Mucosa of rectum (tissue), 2 donors: Measurements from ENCODE around the gene SUSD3.

Experiments
- H3K27ac ChIP-seq, 2 donors: one replicate each; pipeline ENCODE4 v1.7.0; 2013; ENCODE audit warnings: inconsistent platforms in 2 of 2, low read depth in 2 of 2, low read length in 2 of 2
- H3K27me3 ChIP-seq, 2 donors: one replicate each; pipeline ENCODE4 v1.7.0; 2013; ENCODE audit warnings: low read length in 2 of 2; ENCODE audit not compliant: control insufficient read depth in 2 of 2, insufficient read depth in 2 of 2
- H3K36me3 ChIP-seq, 2 donors: one replicate each; pipeline ENCODE4 v1.7.0; 2013; ENCODE audit warnings: low read length in 2 of 2; ENCODE audit not compliant: control insufficient read depth in 2 of 2, insufficient read depth in 2 of 2
- H3K4me1 ChIP-seq, 2 donors: one replicate each; pipeline ENCODE4 v1.7.0; 2013; ENCODE audit warnings: low read length in 2 of 2, mild to moderate bottlenecking in 1 of 2; ENCODE audit not compliant: control insufficient read depth in 2 of 2, insufficient read depth in 2 of 2
- H3K4me3 ChIP-seq, 2 donors: one replicate each; pipeline ENCODE4 v1.7.0; 2013; ENCODE audit warnings: low read length in 2 of 2
- H3K9ac ChIP-seq, 2 donors: one replicate each; pipeline ENCODE4 v1.7.0; 2013; ENCODE audit warnings: low read length in 2 of 2, low read depth in 1 of 2, mild to moderate bottlenecking in 1 of 2
- H3K9me3 ChIP-seq, 2 donors: one replicate each; pipeline ENCODE4 v1.7.0; 2013; ENCODE audit warnings: low read length in 2 of 2; ENCODE audit not compliant: control insufficient read depth in 2 of 2
- donor health status: healthy.
- donor health status: Normal muscosa, but diverticular disease.

The SUSD3 gene

DNA sequence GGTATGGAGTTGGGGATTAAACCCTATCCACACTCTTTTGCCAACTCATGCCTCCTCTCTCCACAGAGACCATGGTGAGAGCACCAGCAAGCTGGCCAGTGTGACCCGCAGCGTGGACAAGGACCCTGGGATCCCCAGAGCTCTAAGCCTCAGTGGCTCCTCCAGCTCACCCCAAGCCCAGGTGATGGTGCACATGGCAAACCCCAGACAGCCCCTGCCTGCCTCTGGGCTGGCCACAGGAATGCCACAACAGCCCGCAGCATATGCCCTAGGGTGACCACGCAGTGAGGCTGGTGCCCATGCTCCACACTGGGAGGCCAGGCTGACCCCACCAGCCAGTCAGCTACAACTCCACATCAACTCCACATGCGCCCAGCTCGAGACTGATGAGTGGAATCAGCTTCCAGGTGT is 26.0 kb downstream of the SUSD3 start:
- peaks cover 0 to 10% of the 10 kb centered on the region in 2 donors for H3K36me3 ChIP-seq
- H3K4me1 ChIP-seq, result peaks cover 0 to 7% of the 10 kb centered on the region in 2 donors
- no peaks in the 10 kb centered on the region for H3K27me3 ChIP-seq
- no peaks in the 10 kb centered on the region for H3K9me3 ChIP-seq
- no peak overlapping the region for H3K4me3 ChIP-seq
- H3K9ac ChIP-seq, result no peak overlapping the region
- H3K27ac ChIP-seq, result no peak overlapping the region

DNA sequence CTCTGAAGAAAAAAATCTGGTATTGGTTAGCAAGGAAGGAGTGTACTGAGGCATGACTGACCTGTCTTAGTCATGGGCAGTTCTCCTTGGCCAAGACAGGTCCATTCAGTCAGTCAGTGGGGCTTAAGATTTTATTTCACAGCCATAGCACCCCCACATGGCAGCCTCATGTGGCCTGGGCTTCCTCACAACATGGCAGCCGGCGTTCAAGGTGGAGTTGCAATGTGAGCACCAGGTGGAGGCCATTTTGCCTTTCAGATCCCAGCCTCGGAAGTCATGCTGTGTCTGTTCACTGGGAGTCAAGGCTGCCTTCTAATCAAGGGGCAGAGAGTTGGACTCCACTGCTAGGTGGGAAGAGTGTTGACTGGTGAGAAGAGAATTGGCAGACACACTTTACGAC is 27.2 kb downstream of the SUSD3 start:
- peaks cover 0 to 7% of the 10 kb centered on the region in 2 donors for H3K4me1 ChIP-seq
- H3K27me3 ChIP-seq, result no peaks in the 10 kb centered on the region
- H3K36me3 ChIP-seq, result peaks cover 0 to 10% of the 10 kb centered on the region in 2 donors
- no peaks in the 10 kb centered on the region for H3K9me3 ChIP-seq
- no peak overlapping the region for H3K27ac ChIP-seq
- H3K9ac ChIP-seq, result no peak overlapping the region
- no peak overlapping the region for H3K4me3 ChIP-seq

DNA sequence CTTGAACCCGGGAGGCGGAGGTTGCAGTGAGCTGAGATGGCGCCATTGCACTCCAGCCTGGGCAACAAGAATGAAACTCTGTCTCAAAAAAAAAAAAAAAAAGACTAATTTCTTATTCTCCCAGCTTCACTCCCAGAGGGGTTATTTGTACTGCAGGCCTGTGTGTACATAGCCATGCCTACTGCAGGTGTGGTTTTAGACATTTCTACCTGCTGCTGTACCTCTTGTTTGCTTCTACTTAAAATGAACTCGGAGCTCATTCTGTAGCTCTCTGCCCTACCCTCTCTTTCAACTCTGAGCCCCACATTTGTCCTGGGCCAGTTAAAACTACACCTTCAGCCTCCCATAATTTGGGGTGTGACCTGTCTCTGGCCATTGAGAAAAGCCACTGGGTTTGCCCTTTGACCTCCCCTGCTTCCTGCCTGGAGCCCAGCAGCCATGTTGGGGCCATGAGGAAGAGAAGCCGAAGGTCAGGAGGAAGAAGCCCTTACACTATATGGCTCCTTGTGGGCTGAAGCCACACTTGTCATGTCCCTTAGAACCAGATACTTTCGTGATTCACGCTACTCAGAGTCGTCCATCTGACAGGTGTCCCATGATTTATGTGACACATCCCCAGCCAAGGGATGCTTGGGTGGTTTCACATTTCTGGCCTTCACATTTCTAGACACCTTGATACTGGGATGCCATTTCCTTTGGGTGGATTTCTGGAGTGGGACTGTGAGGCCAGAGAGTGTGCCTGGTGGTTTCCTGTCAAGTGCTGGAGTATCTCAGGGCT is 28.1 kb downstream of the SUSD3 start:
- Histone ChIP-seq H3K4me3 (no peak overlapping the region), H3K27me3 (no peaks in the 10 kb centered on the region), H3K9me3 (no peaks in the 10 kb centered on the region), H3K36me3 (peaks cover 0 to 8% of the 10 kb centered on the region in 2 donors), H3K9ac (no peak overlapping the region), H3K4me1 (peaks cover 0 to 7% of the 10 kb centered on the region in 2 donors), H3K27ac (peak overlapping the region; percentile 52 to 55)

DNA sequence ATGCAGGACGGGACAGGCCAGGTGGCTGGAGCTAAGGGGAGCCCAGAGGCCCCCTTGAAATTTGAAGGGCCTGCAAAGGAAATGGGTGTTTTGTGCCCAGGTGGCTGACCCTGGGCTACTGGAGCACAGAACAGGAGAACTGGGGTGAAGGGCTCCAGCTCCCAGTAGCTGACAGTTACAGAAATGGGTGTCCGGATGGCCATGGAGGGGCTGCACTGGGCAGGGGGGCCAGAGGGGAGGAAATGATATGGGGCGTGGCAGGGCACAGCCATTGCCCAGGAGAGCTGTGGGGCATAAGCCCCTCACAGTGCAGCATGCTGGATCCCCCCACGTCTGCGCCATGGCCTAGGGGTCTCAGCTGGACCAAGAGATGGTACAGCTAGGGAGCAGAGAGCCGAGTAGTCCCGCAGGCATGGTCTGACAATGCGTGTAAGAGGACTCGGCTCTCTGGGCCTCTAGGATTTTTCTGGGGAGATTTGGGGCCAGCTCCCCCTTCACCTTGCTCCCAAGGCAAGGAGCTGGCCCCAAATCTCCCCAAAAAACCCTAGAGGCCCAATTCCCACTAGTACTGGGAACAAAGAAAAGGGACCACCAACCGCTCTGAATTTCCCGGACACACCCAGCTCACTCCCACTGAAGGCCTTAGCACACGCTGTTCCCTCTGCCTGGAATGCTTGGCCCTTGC is 29.6 kb downstream of the SUSD3 start:
- no peak overlapping the region for H3K4me3 ChIP-seq
- peaks cover under 1 to 13% of the 10 kb centered on the region in 2 donors for H3K4me1 ChIP-seq
- no peaks in the 10 kb centered on the region for H3K27me3 ChIP-seq
- no peak overlapping the region for H3K9ac ChIP-seq
- H3K9me3 ChIP-seq, result no peaks in the 10 kb centered on the region
- H3K27ac ChIP-seq, result no peak overlapping the region
- peaks cover 0 to 8% of the 10 kb centered on the region in 2 donors for H3K36me3 ChIP-seq

DNA sequence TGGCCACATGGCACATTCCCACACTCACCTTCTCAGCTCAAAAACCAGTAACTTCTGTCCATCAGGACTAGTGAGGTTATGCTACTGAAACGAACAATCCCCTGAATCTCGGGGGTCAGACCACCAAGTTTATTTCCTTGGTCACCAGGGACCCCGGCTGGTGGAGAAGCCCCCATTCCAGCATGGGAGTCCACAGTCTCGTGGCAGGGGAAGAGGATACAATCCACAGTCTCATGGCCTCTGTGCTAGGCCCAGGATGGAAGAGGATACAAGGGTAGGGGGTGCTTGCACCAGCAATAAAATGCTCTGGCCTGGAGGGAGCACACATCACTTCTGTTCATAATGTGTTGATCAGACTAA is 30.1 kb downstream of the SUSD3 start:
- H3K27me3 ChIP-seq, result no peaks in the 10 kb centered on the region
- H3K27ac ChIP-seq, result no peak overlapping the region
- H3K4me1 ChIP-seq, result peaks cover 6 to 18% of the 10 kb centered on the region in 2 donors
- no peak overlapping the region for H3K9ac ChIP-seq
- H3K4me3 ChIP-seq, result no peak overlapping the region
- no peaks in the 10 kb centered on the region for H3K9me3 ChIP-seq
- peaks cover 0 to 8% of the 10 kb centered on the region in 2 donors for H3K36me3 ChIP-seq

DNA sequence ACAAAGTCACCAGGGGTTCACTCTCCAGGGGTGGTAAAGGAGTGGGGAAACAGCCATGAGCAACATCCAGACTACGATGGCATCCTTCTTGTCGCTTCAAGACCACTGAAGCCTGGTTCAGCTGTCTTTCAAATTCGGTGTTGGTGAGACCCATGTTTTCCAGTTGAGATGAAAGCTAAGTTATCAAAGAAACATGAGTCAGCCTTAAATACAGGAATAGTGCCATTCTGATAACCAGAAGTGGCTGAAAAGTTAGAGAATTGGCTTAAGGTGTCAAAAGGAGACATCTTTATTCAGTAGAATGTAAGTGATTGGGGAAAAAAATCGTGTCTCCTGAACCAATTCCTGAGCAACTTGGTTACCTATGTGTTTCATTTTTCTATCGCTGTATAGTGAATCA is 30.5 kb downstream of the SUSD3 start:
- H3K4me3 ChIP-seq, result no peak overlapping the region
- H3K36me3 ChIP-seq, result peaks cover 0 to 8% of the 10 kb centered on the region in 2 donors
- peaks cover 9 to 19% of the 10 kb centered on the region in 2 donors for H3K4me1 ChIP-seq
- H3K9ac ChIP-seq, result no peak overlapping the region
- H3K27me3 ChIP-seq, result no peaks in the 10 kb centered on the region
- H3K9me3 ChIP-seq, result no peaks in the 10 kb centered on the region
- no peak overlapping the region for H3K27ac ChIP-seq

DNA sequence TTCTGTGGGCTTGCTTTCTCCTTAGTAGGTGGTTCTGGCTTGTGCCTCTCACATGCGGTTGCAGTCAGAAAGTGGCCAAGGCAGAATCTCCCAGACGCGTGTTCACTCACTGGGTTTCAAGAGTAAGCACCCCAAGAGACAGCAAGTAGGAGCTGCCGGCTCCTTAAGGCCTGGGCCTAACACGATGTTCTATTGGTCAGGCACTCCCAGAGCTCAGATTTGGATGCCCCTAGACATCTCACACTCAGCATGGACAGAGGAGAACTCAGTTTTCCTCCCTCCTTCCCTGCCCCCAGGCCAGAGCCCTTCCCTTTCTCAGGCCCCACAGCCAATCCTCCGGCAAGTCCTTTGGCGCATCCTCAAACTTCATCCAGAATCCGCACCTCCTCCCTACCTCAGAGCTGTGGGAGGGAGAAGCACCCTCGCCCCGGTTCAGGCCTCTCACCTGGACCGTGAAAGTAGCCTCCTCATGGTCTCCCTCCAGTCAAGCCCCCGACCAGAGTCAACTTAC is 31.0 kb downstream of the SUSD3 start:
- H3K9me3 ChIP-seq, result no peaks in the 10 kb centered on the region
- no peaks in the 10 kb centered on the region for H3K27me3 ChIP-seq
- H3K27ac ChIP-seq, result no peak overlapping the region
- no peak overlapping the region for H3K4me3 ChIP-seq
- H3K9ac ChIP-seq, result no peak overlapping the region
- H3K36me3 ChIP-seq, result peaks cover 0 to 8% of the 10 kb centered on the region in 2 donors
- H3K4me1 ChIP-seq, result peaks cover 13 to 23% of the 10 kb centered on the region in 2 donors

DNA sequence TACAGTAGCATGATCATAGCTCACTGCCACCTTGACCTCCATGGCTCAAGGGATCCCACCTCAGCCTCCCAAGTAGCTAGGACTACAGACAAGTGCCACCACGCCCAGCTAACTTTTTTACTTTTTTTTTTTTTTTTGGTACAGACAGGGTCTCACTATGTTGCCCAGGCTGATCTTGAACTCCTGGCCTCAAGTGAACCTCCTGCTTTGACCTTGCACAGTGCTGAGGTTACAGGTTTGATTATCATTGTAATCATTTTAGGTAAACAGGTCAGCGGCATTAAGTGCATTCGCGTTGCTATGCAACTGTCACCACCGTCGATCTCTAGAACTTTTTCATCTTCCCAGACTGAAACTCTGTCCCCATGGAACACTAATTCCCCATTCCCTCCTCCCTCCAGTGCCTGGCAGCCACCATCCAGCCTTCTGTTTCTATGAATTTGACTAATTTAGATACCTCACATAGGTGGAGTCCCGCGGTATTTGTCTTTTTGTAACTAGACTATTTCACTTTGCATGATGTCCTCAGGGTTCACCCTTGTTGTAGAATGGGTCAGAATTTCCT is 31.7 kb downstream of the SUSD3 start:
- Histone ChIP-seq H3K4me1 (peaks cover 19 to 29% of the 10 kb centered on the region in 2 donors), H3K27me3 (no peaks in the 10 kb centered on the region), H3K36me3 (peaks cover 0 to 8% of the 10 kb centered on the region in 2 donors), H3K9me3 (no peaks in the 10 kb centered on the region), H3K27ac (no peak overlapping the region), H3K4me3 (no peak overlapping the region), H3K9ac (no peak overlapping the region)

DNA sequence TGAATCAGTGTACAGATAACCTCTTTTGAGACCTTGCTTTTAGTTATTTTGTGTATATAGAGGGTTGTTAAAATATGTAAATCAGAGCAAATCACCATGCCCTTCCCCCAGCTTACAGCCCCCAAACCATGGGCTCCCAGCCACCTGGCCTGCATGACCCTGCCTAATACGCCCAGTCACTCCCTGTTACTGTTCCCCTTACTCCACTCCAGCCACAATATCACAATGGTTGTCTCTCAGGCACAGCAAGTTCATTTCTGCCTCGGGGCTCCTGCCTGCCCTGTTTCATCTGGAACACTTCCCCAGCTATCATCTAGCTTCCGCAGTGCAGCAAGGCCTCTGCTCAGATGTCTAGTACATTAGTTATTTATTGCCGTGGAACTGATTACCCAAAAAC is 32.6 kb downstream of the SUSD3 start:
- Histone ChIP-seq H3K27me3 (no peaks in the 10 kb centered on the region), H3K4me3 (no peak overlapping the region), H3K9me3 (no peaks in the 10 kb centered on the region), H3K36me3 (peaks cover 0 to 2% of the 10 kb centered on the region in 2 donors), H3K9ac (no peak overlapping the region), H3K4me1 (peaks cover 19 to 30% of the 10 kb centered on the region in 2 donors), H3K27ac (no peak overlapping the region)
